ENCODE results near the gene SLC35F2.
"Not testable (repeated sequence)": the region's sequence is repeated elsewhere in the genome, so short reads cannot be mapped to it uniquely, and the experiment has no call there.

The SLC35F2 gene

GRCh38 chr11:107836851-107837250, 21.7 kb downstream of the SLC35F2 start:
- H3K4me3 ChIP-seq (ENCODE audit: low read depth, low read length): no peak overlapping the region
- no peak for DNase-seq (ENCODE audit: low read depth)
- TF ChIP-seq, protein P1, sequence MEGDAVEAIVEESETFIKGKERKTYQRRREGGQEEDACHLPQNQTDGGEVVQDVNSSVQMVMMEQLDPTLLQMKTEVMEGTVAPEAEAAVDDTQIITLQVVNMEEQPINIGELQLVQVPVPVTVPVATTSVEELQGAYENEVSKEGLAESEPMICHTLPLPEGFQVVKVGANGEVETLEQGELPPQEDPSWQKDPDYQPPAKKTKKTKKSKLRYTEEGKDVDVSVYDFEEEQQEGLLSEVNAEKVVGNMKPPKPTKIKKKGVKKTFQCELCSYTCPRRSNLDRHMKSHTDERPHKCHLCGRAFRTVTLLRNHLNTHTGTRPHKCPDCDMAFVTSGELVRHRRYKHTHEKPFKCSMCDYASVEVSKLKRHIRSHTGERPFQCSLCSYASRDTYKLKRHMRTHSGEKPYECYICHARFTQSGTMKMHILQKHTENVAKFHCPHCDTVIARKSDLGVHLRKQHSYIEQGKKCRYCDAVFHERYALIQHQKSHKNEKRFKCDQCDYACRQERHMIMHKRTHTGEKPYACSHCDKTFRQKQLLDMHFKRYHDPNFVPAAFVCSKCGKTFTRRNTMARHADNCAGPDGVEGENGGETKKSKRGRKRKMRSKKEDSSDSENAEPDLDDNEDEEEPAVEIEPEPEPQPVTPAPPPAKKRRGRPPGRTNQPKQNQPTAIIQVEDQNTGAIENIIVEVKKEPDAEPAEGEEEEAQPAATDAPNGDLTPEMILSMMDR (IDR thresholded peaks at IDR 0.05; ENCODE audit: insufficient read depth, low read depth, low read length, missing control alignments): no peak

GRCh38 chr11:107834995-107835394, 23.6 kb downstream of the SLC35F2 start:
- no peak overlapping the region for H3K4me3 ChIP-seq (ENCODE audit: low read depth, low read length)
- DNase-seq (ENCODE audit: low read depth): no peak
- TF ChIP-seq, protein P1 (IDR thresholded peaks at IDR 0.05; ENCODE audit: insufficient read depth, low read depth, low read length, missing control alignments): no peak

DNA sequence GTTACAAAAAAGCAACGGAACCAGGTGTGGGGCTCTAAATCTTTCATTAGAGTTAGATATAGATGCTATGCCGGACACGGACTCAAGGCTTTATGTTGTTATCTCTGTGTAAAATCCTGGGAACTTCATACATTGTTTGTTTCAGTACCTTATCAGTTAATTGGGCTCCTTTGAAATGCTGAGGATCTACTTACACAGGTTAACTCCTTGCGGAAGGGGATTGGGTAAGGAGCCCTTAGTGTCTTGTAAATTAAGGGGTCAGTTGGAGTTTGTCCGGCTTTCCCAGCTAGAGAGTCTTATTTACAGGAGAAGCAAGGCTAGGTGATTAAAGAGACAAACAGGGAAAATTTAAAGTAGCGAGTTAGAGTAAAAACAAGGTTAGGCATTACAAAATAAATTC, 24.7 kb downstream of the SLC35F2 start:
- H3K4me3 ChIP-seq (ENCODE audit: low read depth, low read length); DNase-seq (ENCODE audit: low read depth): not testable (repeated sequence)

GRCh38 chr11:107830915-107831540, 27.6 kb downstream of the SLC35F2 start:
- TF ChIP-seq, protein P1 (IDR thresholded peaks at IDR 0.05; ENCODE audit: insufficient read depth, low read depth, low read length, missing control alignments): no peak
- DNase-seq (ENCODE audit: low read depth): no peak
- no peak overlapping the region for H3K4me3 ChIP-seq (ENCODE audit: low read depth, low read length)

- H3K4me3 ChIP-seq (ENCODE audit: low read depth, low read length): no peak overlapping the region
- TF ChIP-seq, protein P1 (IDR thresholded peaks at IDR 0.05; ENCODE audit: insufficient read depth, low read depth, low read length, missing control alignments): no peak
- DNase-seq (ENCODE audit: low read depth): no peak
Measured at GRCh38 chr11:107827041-107827440, 31.5 kb downstream of the SLC35F2 start.

DNA sequence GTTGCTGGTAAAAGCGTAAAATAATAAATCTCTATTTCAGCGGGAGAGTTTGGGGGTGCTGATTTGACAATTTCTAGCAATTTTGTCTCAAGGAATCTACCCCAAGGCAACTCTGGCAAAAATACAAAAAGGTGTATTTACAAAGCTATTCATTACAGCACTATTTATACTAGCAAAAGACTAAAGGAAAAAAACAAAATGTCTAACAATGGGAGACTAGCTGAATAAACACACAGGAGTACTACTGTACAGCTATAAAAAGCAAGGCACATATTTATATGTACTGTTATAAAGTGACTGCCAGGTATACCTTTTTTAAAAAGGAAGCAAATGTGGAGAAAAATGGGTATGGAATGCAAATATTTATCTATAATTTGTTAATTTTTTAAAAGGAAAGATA, 32.7 kb downstream of the SLC35F2 start:
- TF ChIP-seq, protein P1 (IDR thresholded peaks at IDR 0.05; ENCODE audit: insufficient read depth, low read depth, low read length, missing control alignments): no peak
- no peak overlapping the region for H3K4me3 ChIP-seq (ENCODE audit: low read depth, low read length)
- no peak for DNase-seq (ENCODE audit: low read depth)

DNA sequence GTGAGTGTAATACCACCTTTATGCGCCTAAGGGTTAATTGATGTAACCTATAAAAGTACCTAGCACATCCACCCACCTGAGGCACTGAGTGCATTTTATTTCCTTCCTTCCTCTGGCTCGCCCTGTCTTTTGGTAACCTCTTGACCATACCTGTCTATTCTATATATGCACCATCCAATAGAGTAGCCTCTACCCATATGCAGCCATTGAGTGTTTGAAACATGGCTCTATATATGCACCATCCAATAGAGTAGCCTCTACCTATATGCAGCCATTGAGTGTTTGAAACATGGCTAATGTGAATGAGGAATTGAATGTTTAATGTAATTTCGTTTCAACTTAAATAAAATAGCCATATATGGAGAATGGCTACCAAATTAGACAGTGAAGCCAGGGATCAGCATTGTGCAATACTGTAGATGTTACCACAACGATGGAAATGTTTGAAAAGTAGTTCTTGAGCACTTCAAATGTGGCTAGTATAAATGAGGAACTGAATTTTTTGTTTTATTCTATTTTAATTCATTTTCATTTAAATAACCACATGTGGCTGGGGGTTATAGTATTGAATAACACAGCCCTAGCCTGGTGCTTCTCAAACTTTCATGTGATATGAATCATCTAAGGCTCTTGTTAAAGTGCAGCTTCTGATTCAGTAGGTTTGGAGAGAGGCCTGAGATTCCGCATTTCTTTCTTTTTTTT, 33.8 kb downstream of the SLC35F2 start:
- no peak overlapping the region for H3K4me3 ChIP-seq (ENCODE audit: low read depth, low read length)
- TF ChIP-seq, protein P1 (IDR thresholded peaks at IDR 0.05; ENCODE audit: insufficient read depth, low read depth, low read length, missing control alignments): no peak
- no peak for DNase-seq (ENCODE audit: low read depth)
